GM21381 (cell line): ENCODE measurements around the gene PRDM2.
A peak's percentile ranks its signal among the peaks of the same experiment; 100 is the strongest.

Experiments
- ATAC-seq: cut with Tn5 transposase; IDR thresholded peaks from one replicate; pipeline ENCODE4 v1.9.1; 2021; ENCODE audit warnings: mild to moderate bottlenecking, moderate library complexity; ENCODE audit not compliant: unreplicated experiment

PRDM2 gene

DNA sequence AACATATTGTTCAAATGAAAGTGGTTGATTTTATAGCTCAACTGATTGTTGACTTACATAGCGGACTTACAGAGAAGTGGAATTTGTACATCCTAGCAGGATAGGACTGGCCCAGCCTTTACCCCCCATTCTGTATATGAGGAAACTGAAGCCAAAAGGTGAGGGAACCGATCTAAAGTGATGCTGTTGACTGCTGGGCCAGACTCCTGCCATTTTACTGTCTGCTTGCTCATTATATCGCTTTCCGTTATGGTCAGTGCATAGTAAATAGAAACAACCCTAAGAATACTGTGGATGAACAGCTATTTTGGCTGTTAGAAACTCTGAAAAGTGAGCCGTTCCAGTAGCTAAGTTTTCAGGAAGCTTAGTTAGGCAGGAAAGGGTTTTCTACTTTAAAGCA, 31.9 kb downstream of the PRDM2 start:
- ATAC-seq, result no peak

DNA sequence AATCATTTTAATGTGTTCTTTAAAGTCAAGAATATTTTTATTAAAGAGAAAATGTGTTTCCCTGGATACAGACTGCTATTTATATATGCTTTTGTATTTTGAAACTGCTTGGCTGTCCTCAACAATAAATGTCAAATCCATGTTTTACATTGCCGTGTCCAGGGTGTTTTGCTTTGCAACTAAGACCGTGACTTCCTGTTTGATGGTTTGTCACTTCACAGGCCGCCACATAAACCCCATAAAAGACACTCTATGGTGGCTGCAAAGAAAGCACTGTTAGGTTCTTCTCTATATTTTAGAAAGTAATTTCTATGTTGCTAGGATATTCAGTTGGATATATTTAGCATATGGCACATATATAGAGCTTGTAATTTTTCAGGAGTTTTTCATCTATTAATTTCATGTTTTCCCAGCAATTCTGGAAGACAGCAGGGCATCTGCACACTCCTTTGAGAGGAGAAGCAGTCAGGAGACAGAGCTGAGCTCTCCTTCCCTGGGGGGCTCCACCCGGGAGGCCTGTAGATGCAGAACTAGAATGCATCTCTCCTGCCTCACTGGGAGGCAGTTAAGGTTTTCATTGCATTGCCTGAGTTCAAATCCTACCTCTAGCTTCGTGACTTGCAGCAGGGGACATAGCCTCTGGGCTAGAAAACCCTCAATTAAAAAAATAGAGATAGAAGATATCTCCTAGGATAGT, 33.1 kb downstream of the PRDM2 start:
- no peak for ATAC-seq

DNA sequence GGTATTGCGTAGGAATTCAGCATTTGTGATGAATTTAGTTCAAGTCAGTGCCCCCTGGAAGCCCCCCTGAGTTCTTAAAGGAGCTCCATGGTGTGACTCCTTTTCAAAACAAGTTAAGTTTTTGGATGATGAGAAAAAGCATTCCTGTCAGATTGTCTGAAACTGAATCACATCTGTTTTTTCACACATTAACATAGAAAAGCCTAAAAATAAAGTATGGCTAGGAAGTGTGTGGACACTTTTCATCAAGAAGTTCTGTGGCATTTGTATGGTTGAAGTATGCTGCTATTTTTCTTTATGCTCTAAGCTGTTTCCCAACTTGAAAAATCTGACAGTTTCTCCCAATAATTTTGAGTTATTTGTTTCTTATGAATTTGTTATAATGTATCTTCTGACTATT, 33.7 kb downstream of the PRDM2 start:
- ATAC-seq, result no peak

DNA sequence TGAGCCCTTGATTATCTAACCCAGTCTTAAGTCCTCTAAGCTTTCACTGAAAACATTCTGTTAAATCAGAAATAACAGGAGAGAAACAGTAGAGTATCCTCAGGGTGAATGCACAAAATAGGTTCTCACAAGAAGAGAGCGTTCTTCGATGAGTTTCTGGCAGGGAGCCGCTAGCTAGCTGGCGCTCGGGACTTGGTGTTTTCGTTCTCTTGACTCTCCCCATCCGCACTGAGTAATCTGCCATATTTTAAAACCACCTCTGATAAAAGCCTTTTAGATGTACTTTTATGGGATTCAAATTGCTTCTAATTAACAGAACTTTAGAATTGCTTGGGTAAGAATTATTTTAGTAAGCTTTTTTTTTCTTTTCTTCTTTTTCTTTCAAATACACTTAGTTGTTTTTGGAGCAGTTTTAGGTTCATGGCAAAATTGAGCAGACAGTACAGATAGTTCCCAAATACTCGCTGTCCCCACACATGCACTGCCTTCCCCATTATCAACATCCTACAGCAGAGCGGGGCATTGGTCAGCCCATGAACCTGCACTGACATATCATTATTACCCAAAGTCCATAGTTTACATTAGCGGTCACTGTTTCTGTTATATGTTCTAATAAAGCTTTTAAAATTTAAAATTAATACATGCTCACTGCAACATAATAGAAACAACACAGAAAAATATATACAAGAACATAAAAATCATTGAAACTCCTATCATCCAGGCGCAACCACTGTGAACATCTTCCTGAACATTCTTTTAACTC, 35.4 kb downstream of the PRDM2 start:
- no peak for ATAC-seq

DNA sequence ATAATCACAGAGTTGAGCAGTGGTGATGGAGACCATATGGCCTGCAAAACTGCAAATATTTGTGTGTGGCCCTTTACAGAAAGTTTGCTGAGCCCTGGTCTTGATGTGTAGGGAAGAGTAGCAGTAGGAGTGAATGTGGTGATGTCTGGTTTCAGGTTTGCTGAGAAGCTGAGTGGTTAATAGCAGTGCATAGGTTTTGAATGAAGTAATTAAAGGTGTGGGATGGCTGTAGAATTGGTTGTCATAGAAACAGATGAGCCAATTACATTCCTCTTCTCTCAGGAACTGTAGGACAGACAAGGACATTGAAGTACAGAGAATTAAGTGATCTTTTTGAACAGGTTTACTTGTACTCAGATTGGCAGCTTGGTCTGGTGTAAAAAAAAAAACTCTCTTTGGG, 37.4 kb downstream of the PRDM2 start:
- ATAC-seq, result no peak

DNA sequence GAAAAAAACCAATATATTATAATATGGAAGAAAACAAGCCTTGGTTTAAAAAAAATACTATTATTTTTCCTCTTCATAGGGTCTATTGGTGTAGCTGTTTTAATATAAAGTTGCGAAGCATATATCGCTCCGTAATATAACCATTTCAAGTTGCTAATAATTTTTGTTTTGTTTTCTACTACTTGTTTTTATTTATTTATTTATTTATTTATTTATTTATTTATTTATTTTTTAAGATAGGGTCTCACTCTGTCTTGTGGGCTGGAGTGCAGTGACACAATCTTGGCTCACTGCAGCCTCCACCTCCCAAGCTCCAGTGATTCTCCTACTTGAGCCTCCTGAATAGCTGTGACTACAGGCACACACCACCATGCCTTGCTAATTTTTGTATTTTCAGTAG, 46.4 kb downstream of the PRDM2 start:
- ATAC-seq, result no peak

DNA sequence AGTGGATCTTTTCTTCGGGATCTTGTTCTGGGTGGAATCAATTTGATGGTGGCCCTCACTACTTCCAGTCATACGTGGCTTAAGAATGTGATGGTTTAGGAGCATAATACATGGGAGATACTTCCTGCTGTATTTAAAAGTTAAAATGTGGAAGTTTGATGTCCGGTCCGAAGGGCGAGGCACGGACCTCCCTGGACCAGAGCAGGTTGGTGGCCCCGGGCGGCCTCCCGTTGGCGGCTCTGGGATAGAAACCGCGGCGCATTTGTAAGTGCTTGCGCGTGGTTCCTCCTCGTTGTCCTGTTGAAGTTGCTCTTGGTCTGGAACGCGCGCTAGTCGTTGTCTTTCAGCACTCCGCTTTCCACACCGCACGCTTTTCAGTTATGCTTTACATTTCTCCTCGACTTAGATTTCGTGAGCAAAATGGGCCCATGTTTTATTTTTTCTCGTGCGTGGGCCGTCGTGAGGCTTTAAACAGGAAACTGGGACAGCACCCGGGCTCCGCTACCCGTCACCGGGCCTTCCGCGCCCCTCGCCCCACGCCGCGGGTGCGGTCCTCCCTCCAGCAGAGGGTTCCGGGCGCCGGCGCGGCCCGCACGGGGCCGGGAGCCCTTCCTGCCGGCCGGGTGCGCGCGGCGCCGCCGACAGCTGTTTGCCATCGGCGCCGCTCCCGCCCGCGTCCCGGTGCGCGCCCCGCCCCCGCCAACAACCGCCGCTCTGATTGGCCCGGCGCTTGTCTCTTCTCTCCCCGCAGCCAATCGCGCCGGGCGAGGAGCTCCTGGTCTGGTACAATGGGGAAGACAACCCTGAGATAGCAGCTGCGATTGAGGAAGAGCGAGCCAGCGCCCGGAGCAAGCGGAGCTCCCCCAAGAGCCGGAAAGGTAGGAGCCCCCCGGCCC, 48.9 kb downstream of the PRDM2 start:
- peak; percentile 73 for ATAC-seq

DNA sequence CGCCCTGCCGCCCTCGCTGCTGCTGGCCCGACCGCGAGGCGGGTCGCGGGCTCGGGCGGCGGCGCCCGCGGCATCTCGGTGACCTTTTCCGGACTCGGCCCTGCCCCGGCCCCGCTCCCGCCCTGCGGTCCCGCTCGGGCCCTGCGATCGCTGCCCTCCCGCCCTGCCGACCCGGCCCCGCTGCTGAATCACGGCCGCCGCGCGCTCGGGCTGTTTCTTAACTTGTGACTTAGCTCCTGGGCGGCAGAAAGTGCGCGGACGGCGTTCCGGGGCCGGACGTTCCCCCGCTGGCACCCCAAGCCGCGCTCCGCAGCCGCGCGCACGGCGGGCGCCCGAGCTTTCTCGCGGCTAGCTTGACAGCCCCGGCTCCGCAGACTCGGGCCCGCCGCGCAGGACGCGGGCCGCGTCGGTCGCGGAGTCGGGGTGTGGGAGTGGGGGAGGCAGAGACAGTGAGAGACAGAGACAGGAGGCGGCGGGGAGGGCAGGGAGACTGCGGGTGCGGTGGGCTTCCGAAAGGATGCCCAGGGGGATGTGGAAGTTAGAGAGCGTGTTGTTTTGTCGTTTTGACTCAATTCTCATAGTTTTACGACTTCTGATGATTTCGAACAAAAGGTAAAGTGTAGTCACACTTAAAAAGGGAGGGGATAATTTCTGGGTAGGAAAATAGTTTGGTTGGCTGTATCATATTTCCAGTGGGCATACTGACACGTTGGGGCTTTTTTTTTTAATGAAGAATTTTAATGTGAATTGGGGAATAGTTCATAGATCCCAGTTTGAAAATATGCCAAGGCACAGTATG, 49.8 kb downstream of the PRDM2 start:
- ATAC-seq, result peak; percentile 7

DNA sequence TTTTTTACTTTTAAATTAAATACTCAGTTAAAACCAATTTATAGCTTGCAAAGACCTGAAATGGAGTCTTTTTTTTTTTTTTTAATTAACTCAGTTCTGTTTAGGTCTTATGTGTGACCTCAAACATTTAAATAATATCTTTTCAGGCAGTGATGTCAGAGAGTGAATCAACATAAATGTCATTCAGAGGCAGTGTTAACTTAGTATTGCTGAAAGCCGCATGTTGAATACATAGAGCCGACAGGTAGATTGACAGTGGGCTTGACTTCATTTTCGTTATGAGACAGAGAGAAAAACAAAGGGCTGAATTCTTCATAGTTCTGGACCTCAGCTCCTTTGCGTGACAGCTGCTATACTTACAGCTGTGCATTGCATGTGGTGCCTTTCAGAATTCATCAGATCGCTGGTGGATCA, 51.5 kb downstream of the PRDM2 start:
- no peak for ATAC-seq

DNA sequence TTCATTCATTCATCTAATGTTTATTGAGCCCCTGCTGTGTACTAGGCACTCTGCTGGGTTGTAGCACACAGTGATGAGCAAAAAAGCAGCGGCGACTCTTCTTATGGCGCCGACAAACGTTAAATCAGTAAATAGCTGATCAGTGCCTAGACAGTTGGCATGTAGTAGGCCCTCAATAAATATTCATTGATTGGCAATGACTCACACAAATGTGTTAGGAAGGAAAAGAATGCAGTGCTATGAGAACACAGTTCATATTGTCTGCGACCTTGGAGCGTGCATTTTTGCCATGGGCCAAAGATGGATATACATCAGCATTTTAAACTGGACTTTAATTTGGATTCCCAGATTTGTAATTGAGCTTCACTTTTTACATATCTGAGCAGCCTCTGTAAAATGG, 52.0 kb downstream of the PRDM2 start:
- no peak for ATAC-seq

DNA sequence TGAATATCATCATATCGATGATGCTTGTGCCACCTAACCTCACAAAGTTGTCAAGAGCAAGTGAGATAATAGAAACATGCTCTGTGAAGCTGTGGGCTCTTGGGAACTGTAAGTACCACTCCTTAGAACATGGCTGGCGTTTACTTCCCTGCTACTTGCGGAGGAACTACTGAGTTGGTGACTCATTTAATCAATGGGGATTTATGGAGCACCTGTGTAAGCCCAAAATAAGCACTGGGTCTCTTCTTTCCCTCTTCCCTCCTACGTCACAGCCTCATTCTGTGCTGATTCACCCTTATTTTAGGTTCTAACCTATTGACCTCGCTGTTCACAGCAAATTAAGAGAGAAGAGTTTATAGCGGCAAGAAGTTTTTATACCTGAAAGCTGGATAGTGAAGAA, 52.9 kb downstream of the PRDM2 start:
- no peak for ATAC-seq

DNA sequence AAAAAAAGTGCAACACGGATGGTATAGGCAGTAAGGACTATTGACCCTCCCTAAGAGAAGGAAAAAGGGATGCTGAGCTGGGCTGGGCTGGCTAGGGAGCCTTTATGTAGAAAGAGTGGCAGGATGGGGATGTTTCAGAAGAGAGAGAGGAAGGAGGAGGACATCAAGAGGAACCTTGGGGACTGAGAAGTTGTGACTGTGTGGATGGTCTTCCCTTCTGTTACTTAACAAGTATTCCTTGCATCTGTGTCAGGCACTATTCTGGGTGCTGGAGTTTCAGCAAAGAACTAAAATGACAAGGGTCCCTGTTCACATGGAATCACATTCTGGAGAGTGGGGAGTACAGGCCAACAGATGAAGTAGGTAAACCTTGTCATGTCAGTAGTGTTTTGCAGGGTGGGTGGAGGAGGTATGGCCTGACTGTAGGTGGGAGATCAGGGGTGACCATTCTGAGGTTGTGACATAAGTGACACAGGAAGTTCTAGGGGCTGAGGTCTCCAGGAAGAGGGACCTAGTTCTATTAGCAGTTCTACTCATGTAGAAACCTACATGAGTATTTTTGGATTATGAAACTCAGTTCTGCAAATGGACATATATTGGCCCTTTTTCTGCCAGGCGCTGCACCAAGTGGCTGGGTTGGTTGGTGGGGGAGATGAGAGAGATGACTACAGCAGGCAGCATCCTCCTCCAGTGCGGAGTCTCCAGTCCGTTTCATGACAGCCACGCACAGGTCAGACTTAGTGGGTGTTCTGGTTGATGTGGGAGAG, 53.8 kb downstream of the PRDM2 start:
- peak; percentile 41 for ATAC-seq

DNA sequence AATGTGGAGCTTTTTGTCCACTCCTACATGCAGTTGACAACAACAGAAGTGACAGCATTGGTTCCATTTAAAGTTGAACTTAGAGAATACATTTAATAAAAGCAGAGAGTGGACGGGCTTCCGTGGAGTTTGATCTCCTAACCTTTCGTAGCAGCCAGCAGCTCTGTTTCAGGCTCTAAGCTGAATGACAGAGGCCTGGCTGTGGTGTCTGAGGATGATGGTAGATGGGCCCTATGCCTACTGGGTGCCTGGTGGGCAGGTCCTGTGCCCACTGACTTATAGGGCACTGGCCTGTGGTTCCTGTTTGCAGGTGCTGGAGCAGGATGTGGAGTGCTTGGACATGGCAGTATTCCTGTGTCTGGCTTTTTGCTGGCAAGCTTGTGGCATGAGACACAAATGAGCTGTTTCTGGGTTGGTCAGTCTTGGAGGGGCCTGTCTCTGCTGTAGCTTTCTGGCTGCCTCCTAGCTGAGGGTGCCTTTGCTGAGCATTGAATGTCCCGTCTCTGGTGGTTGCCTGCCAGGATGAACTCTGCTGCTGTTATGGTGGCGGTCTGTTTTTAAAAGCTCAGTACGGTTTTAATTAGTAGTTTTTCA, 54.6 kb downstream of the PRDM2 start:
- no peak for ATAC-seq

DNA sequence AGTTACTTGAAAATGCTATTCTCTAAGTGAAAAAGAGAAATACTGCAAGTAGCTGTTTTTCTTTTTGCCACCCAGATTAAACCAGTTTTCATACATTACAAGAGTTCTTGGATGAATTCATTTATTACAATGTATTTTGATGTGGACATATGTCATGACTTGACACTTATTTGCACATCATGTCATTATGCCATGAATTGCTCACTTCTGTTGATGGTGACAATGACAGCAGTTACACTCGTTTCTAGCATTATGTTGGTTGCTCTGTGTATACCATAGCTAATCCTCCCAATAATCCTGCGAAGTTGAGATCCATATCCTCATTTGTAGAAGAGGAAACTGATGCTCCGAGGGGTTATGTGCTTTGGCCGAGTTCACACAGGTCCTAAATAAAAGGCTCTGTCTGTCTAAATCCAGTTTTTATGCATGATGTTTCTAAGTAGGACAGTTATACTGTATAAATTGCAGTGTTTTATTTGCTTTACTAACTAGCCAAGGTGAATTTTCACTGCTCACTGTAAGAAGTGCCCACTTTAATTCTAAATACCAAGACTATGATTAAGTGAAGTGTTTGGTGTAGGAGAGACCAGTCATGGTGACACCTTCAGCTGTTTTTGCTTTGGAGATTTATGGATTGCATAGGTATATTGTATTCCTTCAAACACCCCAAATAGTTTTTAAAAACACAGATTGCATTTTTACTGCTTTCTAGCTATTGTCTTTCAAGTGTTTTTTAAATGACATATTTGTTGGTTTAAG, 56.7 kb downstream of the PRDM2 start:
- no peak for ATAC-seq

DNA sequence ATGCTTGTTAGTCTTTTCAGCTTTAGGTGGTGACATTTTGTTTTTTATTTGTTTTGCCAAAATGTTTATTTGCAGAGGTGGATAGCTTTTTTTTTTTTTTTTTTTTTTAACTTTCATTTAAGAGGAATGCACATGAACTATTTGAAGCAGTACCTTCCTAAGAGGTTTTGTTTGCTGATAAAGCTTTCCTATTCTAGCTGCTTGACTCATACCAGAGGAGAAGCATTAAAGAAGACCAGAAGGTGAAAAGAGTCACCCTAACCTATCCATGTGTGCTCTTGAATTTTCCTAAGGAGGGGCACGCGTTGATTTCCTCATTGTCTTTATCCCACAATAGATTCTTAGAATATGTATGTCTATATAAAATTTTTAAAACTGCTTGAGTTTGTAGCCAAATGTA, 57.7 kb downstream of the PRDM2 start:
- no peak for ATAC-seq

DNA sequence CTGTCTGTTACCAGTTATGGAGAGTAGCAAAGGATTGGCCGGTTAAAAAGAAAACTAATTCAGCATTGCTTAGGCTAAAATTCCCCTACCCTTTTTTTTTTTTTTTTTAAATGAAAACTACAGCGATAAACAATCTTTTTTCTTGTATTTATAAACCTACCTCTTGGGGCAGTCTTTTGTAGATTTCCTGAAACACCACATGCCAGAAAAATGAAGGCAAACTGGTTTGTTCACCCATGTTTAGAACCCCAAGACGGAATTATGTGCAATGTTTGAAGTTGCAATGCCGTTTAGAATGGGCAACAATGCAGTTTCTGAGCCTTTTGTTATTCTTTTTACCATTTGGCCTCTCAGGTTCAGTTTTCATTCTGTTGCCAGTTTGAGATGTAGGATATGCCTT, 59.1 kb downstream of the PRDM2 start:
- no peak for ATAC-seq

DNA sequence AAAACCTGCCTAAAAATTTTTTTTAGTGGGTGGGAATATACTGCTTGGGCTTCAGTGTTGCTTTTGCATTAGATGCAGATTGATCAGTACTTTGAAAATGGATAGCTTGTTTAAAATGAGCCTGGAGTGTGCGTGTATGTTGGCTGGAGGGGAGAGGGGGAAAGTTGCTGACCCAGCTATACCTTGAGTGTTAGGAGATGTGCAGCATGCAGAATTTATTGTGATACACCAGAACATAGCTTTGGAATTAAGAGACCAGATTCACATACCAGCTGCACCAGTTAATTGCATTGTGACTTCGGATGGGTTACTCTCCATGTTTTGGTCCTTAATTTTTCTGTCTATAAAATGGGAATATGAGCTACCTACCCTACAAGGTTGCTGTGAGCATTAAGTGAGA, 60.4 kb downstream of the PRDM2 start:
- ATAC-seq, result no peak

DNA sequence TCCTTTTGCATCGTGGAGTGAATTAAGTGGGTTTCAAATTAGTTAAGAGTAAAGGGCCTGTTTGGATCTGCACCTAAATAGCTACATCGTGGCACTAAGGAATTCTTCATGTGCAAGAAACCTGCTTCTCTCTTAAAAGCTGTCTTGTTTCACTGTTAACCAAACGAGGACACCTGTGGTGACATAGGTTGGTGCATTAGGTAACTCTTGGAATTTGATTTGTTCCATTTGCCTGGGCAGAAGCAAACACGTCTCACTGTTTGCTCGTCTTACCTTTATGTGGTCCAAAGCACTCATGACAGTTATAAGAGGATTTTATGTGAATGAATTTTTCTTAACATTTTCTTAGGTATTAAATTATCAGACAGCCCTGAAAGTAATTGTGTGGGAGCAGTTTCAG, 60.9 kb downstream of the PRDM2 start:
- ATAC-seq, result no peak

DNA sequence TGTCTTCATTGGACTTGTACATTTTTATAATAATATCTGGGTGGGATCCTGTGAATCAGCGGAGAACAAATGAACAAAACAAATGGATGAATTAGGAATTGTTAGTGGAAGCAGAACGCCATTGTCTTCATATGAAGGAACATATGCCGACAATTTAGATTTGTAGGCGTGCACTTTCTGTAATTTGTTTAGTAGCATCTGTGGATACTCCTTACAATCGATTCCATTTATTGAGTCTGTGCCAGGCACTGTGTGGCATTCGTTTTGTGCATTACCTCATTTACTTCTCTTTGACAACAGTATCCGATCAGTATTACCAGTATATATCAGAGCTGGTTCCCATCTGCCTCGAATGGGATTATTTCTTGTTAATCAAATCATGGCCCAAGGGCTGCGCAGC, 61.9 kb downstream of the PRDM2 start:
- ATAC-seq, result no peak
